ENCODE measurements around the gene CDX4. TPM values are rescaled to one million over a fixed set of nuclear protein-coding genes. Genes with fewer than 3 reads are reported as not detected.
"Not testable (repeated sequence)": the region's sequence is repeated elsewhere in the genome, so short reads cannot be mapped to it uniquely, and the experiment has no call there.

CDX4 gene
- total RNA-seq, 1 donor from 2014 or later, result not detected

GRCh38 chrX:73481521-73481920 lies 34.7 kb downstream of the CDX4 start:
- no peak for DNase-seq
- Histone ChIP-seq H3K9me3 (no peaks in the 10 kb centered on the region), H3K27me3 (no peaks in the 10 kb centered on the region), H3K36me3 (no peaks in the 10 kb centered on the region), H3K4me1 (no peaks in the 10 kb centered on the region), H3K4me3 (no peak overlapping the region), H3K27ac (no peak overlapping the region)
- no peak for TF ChIP-seq CTCF (IDR thresholded peaks at IDR 0.05)
- no peak for ATAC-seq
- intact Hi-C loops (cut with DNase I), result no loop called here

- no peaks in the 10 kb centered on the region for H3K36me3 ChIP-seq
- no peak for DNase-seq
- no peaks in the 10 kb centered on the region for H3K4me1 ChIP-seq
- intact Hi-C loops (cut with DNase I), result no loop called here
- no peak for ATAC-seq
- H3K27ac ChIP-seq, result no peak overlapping the region
- no peaks in the 10 kb centered on the region for H3K27me3 ChIP-seq
- no peak for TF ChIP-seq CTCF (IDR thresholded peaks at IDR 0.05)
- no peak overlapping the region for H3K4me3 ChIP-seq
- no peaks in the 10 kb centered on the region for H3K9me3 ChIP-seq
These were observed 43.8 kb downstream of the CDX4 start for GRCh38 chrX:73490661-73491060.

GRCh38 chrX:73492178-73492577 lies 45.3 kb downstream of the CDX4 start:
- DNase-seq; H3K27me3 ChIP-seq; H3K9me3 ChIP-seq; H3K4me1 ChIP-seq; ATAC-seq; H3K27ac ChIP-seq; H3K36me3 ChIP-seq; H3K4me3 ChIP-seq; intact Hi-C loops (cut with DNase I): not testable (repeated sequence)

Other genes starting within 250 kb of the CDX4 start
- gene NAP1L2, start 232.2 kb upstream of the CDX4 start, total RNA-seq, result 2.6 TPM
- gene CHIC1, start 116.1 kb downstream of the CDX4 start, total RNA-seq, result 8.7 TPM

Data from upper lobe of right lung (tissue), 1 donor.